GM13977 (cell line): Measurements from ENCODE around the gene UPP2.

Source experiments
- DNase-seq: peaks from one replicate; pipeline ENCODE4 v3.0.0; 2012; ENCODE audit warnings: low spot score
- in situ Hi-C: fragments of 300-500 bp; cut with MboI; formaldehyde crosslinking; loops from one replicate; pipeline ENCODE4 v1.12.0; 2022; ENCODE audit warnings: low sequenced_read_pairs, low pct_unique_long_range_greater_than_20kb, mixed read lengths, inconsistent platforms; ENCODE audit not compliant: unreplicated experiment
- TF ChIP-seq, protein P1 (sequence below): IDR thresholded peaks from 2 replicates; pipeline ENCODE4 v1.5.1; 2012; ENCODE audit warnings: mild to moderate bottlenecking, control low read depth; ENCODE audit not compliant: insufficient read depth; ENCODE audit errors: extremely low read depth, missing control alignments

UPP2 gene

DNA sequence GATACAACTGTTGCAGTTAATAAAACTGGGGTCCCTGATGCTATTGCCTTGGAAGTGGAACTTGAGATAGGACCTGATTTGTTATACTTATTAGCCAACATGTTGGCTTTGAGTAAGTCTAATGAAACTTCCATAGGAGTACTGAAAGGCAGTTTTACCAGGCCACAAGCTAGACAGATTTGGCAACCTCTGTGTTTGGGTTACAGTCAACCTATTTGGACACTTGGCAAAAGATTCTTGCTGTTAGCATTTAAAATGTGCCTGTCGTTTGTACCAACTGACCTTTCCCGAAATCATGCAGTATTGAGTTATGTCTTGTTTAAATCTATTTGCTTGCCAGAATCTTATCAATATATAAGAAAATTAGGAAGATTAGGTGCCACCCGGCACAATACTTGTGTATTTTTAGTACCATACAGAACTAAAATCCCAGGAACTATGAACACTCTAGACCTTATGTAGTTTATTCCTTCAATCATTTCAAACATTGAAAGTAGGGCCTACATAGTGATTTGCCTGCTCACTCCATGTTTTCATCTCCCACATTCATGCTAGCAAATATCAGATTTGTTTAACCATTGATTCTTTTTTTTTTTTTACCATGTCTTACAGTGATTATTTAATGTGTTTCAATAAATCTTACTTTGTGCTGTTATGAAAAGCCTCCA is 35.5 kb upstream of the UPP2 start:
- in situ Hi-C loops: no loop called here
- DNase-seq: no peak
- TF ChIP-seq, protein P1, sequence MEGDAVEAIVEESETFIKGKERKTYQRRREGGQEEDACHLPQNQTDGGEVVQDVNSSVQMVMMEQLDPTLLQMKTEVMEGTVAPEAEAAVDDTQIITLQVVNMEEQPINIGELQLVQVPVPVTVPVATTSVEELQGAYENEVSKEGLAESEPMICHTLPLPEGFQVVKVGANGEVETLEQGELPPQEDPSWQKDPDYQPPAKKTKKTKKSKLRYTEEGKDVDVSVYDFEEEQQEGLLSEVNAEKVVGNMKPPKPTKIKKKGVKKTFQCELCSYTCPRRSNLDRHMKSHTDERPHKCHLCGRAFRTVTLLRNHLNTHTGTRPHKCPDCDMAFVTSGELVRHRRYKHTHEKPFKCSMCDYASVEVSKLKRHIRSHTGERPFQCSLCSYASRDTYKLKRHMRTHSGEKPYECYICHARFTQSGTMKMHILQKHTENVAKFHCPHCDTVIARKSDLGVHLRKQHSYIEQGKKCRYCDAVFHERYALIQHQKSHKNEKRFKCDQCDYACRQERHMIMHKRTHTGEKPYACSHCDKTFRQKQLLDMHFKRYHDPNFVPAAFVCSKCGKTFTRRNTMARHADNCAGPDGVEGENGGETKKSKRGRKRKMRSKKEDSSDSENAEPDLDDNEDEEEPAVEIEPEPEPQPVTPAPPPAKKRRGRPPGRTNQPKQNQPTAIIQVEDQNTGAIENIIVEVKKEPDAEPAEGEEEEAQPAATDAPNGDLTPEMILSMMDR: no peak

DNA sequence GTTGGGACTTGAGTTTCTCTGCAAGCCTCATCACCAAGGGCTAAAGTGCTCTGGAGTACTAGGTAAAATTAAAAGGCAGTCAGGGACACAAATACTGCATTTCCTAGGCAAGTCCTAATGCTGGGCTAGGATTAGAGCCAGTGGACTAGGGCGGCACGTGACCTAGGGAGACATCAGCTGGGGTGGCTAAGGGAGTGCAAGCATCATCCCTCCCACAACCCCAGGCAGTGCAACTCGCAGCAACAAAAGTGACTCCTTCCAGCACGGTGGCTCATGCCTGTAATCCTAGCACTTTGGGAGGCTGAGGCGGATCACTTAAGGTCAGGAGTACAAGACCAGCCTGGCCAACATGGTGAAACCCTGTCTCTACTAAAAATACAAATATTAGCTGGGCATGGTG is 30.7 kb upstream of the UPP2 start:
- in situ Hi-C loops: no loop called here
- no peak for DNase-seq

DNA sequence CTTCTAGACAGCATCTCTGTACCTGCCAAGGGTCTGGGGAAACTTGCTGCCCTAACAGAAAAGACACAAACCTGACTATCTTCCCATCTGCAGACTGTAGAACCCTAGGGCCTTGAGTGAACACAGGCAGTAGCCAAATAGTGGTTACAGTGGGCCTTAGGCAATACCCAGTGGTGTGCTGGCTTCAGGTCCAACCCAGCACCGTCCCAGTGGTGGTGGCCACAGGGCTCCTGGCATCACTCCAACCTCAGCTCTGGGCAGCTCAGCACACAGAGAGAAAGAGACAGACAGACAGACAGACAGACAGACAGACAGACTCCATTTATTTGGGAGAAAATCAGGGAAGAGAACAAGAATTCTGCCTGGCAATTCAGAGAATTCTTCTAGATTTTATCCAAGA is 29.3 kb upstream of the UPP2 start:
- no peak for DNase-seq
- TF ChIP-seq, protein P1: no peak
- in situ Hi-C loops: no loop called here

More for the DNA sequence above, 30.7 kb upstream of the UPP2 start:
- TF ChIP-seq, protein P1: no peak

DNA sequence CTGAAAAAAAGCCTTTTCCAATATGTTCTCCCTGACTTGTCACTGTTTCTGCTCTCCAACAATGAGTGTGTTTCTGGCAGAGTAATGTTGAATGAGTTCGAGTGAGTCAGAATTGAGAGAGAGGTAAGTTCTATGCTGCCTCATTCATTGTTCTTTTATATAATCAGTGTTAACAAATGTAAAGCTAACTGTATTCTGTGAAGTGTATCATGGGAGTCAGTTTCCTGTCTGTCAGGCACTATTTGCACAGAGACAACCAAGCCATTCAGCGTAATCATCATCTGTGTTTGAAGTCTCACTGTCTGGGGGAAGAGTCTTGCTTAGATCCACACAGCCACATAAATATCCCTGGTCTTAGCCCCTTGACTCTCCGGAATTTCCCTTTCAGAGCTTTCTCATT is 22.0 kb upstream of the UPP2 start:
- DNase-seq: no peak
- in situ Hi-C loops: no loop called here
- TF ChIP-seq, protein P1: no peak

- TF ChIP-seq, protein P1: no peak
- no peak for DNase-seq
- in situ Hi-C loops: no loop called here
Observed at GRCh38 chr2:158088093-158088492, 13.6 kb upstream of the UPP2 start.

DNA sequence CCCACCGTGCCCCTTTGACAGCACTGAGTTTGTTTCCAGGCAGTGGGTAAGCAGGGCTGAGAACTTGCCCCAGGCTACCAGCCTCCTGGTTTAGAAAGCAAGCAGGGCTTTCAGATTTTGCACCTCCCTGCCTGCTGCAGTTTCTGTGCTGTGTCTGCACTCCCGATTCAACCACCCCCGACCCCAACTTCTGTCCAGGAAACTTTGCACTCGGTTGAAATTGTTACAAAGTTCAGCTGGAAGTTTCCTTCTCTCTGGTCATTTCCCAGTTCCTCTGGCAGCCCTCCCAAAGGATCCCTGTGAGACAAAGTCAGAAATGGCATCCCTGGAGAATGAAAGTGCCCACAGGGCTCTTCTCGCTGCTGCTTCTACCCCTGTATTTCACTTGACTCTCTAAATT is 12.4 kb upstream of the UPP2 start:
- DNase-seq: no peak
- TF ChIP-seq, protein P1: no peak
- in situ Hi-C loops: no loop called here
